Measurements from ENCODE around the gene RAD21L1. TPM values are rescaled to one million over a fixed set of nuclear protein-coding genes. Genes with fewer than 3 reads are reported as not detected.
A peak's percentile ranks its signal among the peaks of the same experiment; 100 is the strongest.

The RAD21L1 gene
- polyA plus RNA-seq, 1 donor from 2014 or later = not detected

GRCh38 chr20:1297486-1297885 lies 71.6 kb downstream of the RAD21L1 start:
- Mint-ChIP-seq H3K4me3 (no peak overlapping the region), H3K27me3 (no peaks in the 10 kb centered on the region), H3K36me3 (no peaks in the 10 kb centered on the region), H3K27ac (no peak overlapping the region), H3K9me3 (no peaks in the 10 kb centered on the region), H3K4me1 (no peaks in the 10 kb centered on the region)

DNA sequence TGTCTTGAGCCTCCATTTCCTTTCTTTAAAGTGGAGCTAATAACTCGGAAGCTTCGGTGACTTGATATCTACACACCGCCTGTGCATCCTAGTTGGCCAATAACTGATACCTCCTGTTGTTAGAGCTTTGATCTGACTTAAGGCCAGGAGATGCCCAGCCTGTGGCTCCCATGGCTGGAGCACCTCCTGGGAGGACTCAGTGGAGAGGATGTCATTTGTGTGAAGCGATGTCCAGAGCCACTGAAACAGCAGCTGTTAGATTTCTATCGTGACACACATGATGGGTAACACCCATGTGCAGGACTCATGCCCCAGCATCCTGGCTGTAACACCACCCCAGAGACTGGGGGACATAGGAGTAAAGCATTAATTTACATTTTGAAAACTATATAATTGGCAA lies 72.3 kb downstream of the RAD21L1 start:
- H3K4me1 Mint-ChIP-seq = peaks cover 0 to 2% (median 0%) of the 10 kb centered on the region in 3 donors
- no peaks in the 10 kb centered on the region for H3K36me3 Mint-ChIP-seq
- no peak overlapping the region for H3K4me3 Mint-ChIP-seq
- H3K27ac Mint-ChIP-seq = peak overlapping the region in 1 of 3 donors; percentile 67
- no peaks in the 10 kb centered on the region for H3K27me3 Mint-ChIP-seq
- no peaks in the 10 kb centered on the region for H3K9me3 Mint-ChIP-seq

GRCh38 chr20:1298888-1299511 lies 73.2 kb downstream of the RAD21L1 start:
- no peaks in the 10 kb centered on the region for H3K36me3 Mint-ChIP-seq
- no peaks in the 10 kb centered on the region for H3K9me3 Mint-ChIP-seq
- peak overlapping the region in 1 of 3 donors; percentile 67 for H3K27ac Mint-ChIP-seq
- peaks cover 0 to 2% (median 0%) of the 10 kb centered on the region in 3 donors for H3K4me1 Mint-ChIP-seq
- H3K27me3 Mint-ChIP-seq = no peaks in the 10 kb centered on the region
- no peak overlapping the region for H3K4me3 Mint-ChIP-seq

DNA sequence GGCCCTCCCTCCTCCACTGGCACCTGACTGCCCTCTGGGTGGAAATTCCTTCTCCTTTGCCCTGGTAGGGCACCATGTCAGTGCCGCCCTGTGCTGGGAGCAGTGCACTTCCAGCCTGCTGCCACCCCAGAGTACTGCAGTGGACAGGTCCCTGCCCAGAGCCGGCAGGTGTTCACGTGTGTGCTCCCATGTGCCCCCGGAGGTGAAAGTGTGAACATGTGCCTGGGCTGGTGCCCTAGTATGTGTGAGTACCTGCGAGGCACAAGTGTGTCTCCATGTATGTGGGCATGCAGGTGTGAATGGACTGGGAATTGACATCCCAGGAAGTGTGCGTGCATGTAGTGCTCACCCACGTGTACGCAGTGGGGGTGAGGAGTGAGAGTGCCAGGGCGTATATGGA lies 73.7 kb downstream of the RAD21L1 start:
- H3K9me3 Mint-ChIP-seq = no peaks in the 10 kb centered on the region
- no peaks in the 10 kb centered on the region for H3K36me3 Mint-ChIP-seq
- no peaks in the 10 kb centered on the region for H3K27me3 Mint-ChIP-seq
- H3K4me3 Mint-ChIP-seq = no peak overlapping the region
- peak overlapping the region in 1 of 3 donors; percentile 67 for H3K27ac Mint-ChIP-seq
- peaks cover 0 to 2% (median 0%) of the 10 kb centered on the region in 3 donors for H3K4me1 Mint-ChIP-seq

DNA sequence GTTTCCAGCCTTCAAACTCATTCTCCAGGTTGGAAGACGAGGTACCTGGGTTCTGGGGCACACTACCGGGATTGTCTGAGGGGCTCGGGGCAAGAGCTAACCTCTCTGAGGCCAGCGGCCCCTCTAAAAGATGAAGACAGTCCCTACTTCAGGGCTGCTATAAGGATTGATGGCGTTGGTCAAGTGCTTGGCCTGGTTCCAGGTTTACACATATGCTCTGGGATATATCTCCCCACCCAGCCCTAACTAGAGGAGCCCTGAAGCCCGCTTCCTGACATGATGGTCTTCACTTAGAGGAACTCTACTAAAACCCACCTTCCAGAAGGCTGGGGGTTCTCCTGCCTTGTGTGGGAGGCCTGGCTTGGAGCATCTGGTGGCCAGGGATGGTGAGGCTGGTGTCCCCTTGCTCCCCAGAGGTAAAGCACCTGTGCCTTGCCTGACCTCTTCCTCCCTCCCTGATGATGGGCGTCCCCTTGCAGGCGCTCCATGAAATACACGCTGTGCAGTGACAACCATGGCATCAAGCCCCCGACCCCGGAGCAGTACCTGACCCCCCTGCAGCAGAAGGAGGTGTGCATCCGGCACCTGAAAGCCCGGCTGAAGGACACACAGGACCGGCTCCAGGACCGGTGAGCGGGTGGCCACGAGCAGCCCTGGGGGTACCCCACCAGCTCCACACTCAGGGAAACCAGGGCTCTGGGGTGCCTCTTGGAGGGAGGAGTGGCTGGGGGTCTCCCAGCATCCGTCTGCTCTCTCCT lies 74.4 kb downstream of the RAD21L1 start:
- Mint-ChIP-seq H3K36me3 (no peaks in the 10 kb centered on the region), H3K4me3 (no peak overlapping the region), H3K27ac (no peak overlapping the region), H3K27me3 (no peaks in the 10 kb centered on the region), H3K9me3 (no peaks in the 10 kb centered on the region), H3K4me1 (peaks cover 0 to 2% (median 0%) of the 10 kb centered on the region in 3 donors)

DNA sequence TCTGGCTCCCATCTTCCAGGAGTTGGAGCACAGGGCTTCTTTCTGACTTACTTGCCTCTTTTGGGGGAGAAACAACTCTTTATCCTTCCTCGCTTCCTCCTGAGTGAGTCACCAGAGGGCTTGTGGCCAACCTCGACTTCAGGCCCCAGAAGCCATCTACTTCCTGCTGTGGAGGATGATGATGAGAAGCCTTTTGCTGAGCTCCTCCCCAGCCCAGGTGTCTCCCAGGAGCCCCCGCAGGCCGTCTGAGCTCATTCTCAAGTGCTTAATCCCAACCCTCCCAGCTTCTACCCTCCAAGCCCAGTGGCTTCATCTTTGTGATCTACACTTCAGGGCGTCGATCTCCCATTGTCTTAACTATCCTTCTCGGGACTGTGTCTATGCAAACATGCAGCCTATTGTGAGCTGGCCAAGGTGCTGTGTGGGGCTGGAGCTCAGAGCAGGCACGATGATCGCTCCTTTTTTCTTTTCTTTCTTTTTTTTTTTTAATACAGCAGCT lies 75.2 kb downstream of the RAD21L1 start:
- Mint-ChIP-seq H3K4me3 (peak overlapping the region in 1 of 4 donors; percentile 45), H3K36me3 (no peaks in the 10 kb centered on the region), H3K27me3 (no peaks in the 10 kb centered on the region), H3K27ac (peak overlapping the region in 1 of 3 donors; percentile 34), H3K9me3 (no peaks in the 10 kb centered on the region), H3K4me1 (peaks cover 0 to 2% (median 0%) of the 10 kb centered on the region in 3 donors)

DNA sequence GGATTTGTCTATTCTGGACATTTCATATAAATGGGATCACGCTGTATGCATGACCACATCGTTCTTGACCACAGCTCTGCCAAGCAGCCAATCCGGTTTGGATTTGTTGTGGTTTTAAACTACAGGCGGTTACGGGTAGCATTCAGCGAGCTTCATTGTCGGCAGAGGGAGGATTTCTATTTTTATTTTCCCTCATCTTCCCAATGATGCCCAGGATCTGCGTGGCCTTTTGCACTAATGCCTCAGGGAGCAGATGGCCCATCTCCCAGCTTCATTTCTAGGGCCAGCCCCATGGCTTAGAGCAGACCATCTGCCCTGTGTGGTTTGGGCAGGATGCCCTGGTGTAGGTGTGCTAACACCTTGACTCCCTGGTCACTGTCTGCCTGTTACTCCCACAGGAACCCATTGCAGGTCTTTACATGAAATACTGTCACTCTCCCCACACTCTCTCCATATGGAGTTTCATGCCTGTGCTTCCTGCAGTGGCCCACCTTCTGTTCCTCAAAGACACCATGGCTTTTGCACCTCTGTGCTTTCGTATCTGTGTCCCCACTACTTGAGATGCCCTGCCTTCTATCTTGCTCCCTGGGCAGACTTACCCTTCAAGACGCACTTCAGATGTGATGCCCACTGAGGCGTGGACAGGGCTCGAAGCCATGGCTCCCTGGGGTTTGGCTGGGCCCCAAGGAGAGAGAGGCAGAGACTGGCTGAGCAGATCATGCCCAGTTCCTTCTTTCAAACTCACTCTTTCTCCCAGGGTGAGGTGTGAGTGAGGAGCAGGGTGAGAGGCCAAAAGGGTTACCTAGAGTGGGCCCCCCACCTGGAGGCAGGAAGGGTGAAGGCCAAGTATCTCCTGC lies 77.1 kb downstream of the RAD21L1 start:
- H3K9me3 Mint-ChIP-seq = no peaks in the 10 kb centered on the region
- no peak overlapping the region for H3K27ac Mint-ChIP-seq
- no peak overlapping the region for H3K4me3 Mint-ChIP-seq
- H3K27me3 Mint-ChIP-seq = no peaks in the 10 kb centered on the region
- peaks cover 0 to 2% (median 1%) of the 10 kb centered on the region in 3 donors for H3K4me1 Mint-ChIP-seq
- H3K36me3 Mint-ChIP-seq = no peaks in the 10 kb centered on the region

- H3K4me3 Mint-ChIP-seq = no peak overlapping the region
- no peak overlapping the region for H3K27ac Mint-ChIP-seq
- no peaks in the 10 kb centered on the region for H3K27me3 Mint-ChIP-seq
- H3K9me3 Mint-ChIP-seq = no peaks in the 10 kb centered on the region
- H3K4me1 Mint-ChIP-seq = peaks cover 0 to 2% (median 1%) of the 10 kb centered on the region in 3 donors
- no peaks in the 10 kb centered on the region for H3K36me3 Mint-ChIP-seq
These were observed 79.1 kb downstream of the RAD21L1 start for GRCh38 chr20:1304710-1305515.

Other genes starting within 250 kb of the RAD21L1 start
- not detected for gene RSPO4, start 223.7 kb upstream of the RAD21L1 start, polyA plus RNA-seq
- 163 TPM for gene PSMF1, start 107.4 kb upstream of the RAD21L1 start, polyA plus RNA-seq
- gene TMEM74B, start 41.1 kb upstream of the RAD21L1 start, polyA plus RNA-seq = 0.80 TPM
- gene C20orf202, start 22.6 kb upstream of the RAD21L1 start, polyA plus RNA-seq = not detected
- 1.3 TPM for gene SNPH, start 40.2 kb downstream of the RAD21L1 start, polyA plus RNA-seq
- 0.91 TPM for gene SDCBP2, start 103.1 kb downstream of the RAD21L1 start, polyA plus RNA-seq
- 36.1 TPM for gene FKBP1A, start 167.0 kb downstream of the RAD21L1 start, polyA plus RNA-seq
- gene NSFL1C, start 240.8 kb downstream of the RAD21L1 start, polyA plus RNA-seq = 112 TPM